Mucosa of gallbladder (tissue), 1 donor: ENCODE results near the gene PLEKHA6. TPM values are rescaled to one million over a fixed set of nuclear protein-coding genes. Genes with fewer than 3 reads are reported as not detected.
A peak's percentile ranks its signal among the peaks of the same experiment; 100 is the strongest.
"Not testable (repeated sequence)": the region's sequence is repeated elsewhere in the genome, so short reads cannot be mapped to it uniquely, and the experiment has no call there.

Source experiments
- DNase-seq: peaks from one replicate; pipeline ENCODE4 v3.0.0-alpha.2; 2020; ENCODE audit warnings: low spot score
- total RNA-seq: library from RNA; stranded (reverse); gene quantifications from one replicate; pipeline ENCODE4 v1.2.1, GENCODE V29; 2021
- donor health status: DM: no; HTN: no; CAD: no.

Gene PLEKHA6
- total RNA-seq, 1 donor from 2014 or later: 115 TPM

- DNase-seq: no peak
Measured at GRCh38 chr1:204314171-204314892, 45.4 kb downstream of the PLEKHA6 start.

GRCh38 chr1:204313675-204314074 lies 46.1 kb downstream of the PLEKHA6 start:
- DNase-seq: no peak

GRCh38 chr1:204310970-204311369 lies 48.8 kb downstream of the PLEKHA6 start:
- DNase-seq: not testable (repeated sequence)

GRCh38 chr1:204308023-204308628 lies 51.6 kb downstream of the PLEKHA6 start:
- DNase-seq: no peak

- DNase-seq: no peak
Measured at GRCh38 chr1:204307334-204307883, 52.3 kb downstream of the PLEKHA6 start.

- no peak for DNase-seq
Measured at GRCh38 chr1:204306076-204306475, 53.7 kb downstream of the PLEKHA6 start.

GRCh38 chr1:204304067-204304466 lies 55.7 kb downstream of the PLEKHA6 start:
- DNase-seq: no peak

- DNase-seq: no peak
Measured at GRCh38 chr1:204302769-204303168, 57.0 kb downstream of the PLEKHA6 start.

GRCh38 chr1:204301171-204301957 lies 58.4 kb downstream of the PLEKHA6 start:
- no peak for DNase-seq

GRCh38 chr1:204299814-204300365 lies 59.8 kb downstream of the PLEKHA6 start:
- no peak for DNase-seq

GRCh38 chr1:204296431-204296988 lies 63.2 kb downstream of the PLEKHA6 start:
- DNase-seq: peak; percentile 38

GRCh38 chr1:204295671-204296070 lies 64.1 kb downstream of the PLEKHA6 start:
- DNase-seq: no peak

- DNase-seq: peak; percentile 44
Measured at GRCh38 chr1:204294357-204294756, 65.4 kb downstream of the PLEKHA6 start.

GRCh38 chr1:204293605-204294337 lies 66.0 kb downstream of the PLEKHA6 start:
- DNase-seq: no peak

- DNase-seq: no peak
Measured at GRCh38 chr1:204292740-204293139, 67.0 kb downstream of the PLEKHA6 start.

- DNase-seq: no peak
Measured at GRCh38 chr1:204289280-204289679, 70.4 kb downstream of the PLEKHA6 start.

- peak; percentile 76 for DNase-seq
Measured at GRCh38 chr1:204288021-204288588, 71.6 kb downstream of the PLEKHA6 start.

- no peak for DNase-seq
Measured at GRCh38 chr1:204287466-204287891, 72.2 kb downstream of the PLEKHA6 start.

- peak; percentile 69 for DNase-seq
Measured at GRCh38 chr1:204286831-204287421, 72.8 kb downstream of the PLEKHA6 start.

- DNase-seq: no peak
Measured at GRCh38 chr1:204286315-204286714, 73.4 kb downstream of the PLEKHA6 start.
